SK-N-SH (cell line): ENCODE data around the gene ZNF785. TPM values are rescaled to one million over a fixed set of nuclear protein-coding genes. Genes with fewer than 3 reads are reported as not detected.
A peak's percentile ranks its signal among the peaks of the same experiment; 100 is the strongest.

Experiments
- CTCF ChIA-PET: fragments of 300-600, 350-600 bp; formaldehyde crosslinking; extraction: SDS; loops from one replicate; lab custom pipeline; 2021; lab: Yijun Ruan, JAX
- POLR2A ChIA-PET: fragments of 350-600 bp; sonication (Branson Sonifier 250); formaldehyde crosslinking; extraction: SDS; loops from one replicate; lab custom pipeline; 2020; ENCODE audit warnings: antibody characterized with exemption, inconsistent platforms; lab: Yijun Ruan, JAX
- DNase-seq: peaks from one replicate; pipeline ENCODE4 v3.0.0; 2012
- H2AFZ ChIP-seq: fragments of 200-600 bp; sonication (generic); 2 replicates; pipeline ENCODE4 v1.8.1; 2016; ENCODE audit warnings: antibody characterized with exemption, mild to moderate bottlenecking, low read depth
- H3F3A ChIP-seq: fragments of 200-600 bp; sonication (generic); replicated peaks from 2 replicates; pipeline ENCODE3; 2016; ENCODE audit warnings: antibody characterized with exemption, mild to moderate bottlenecking; ENCODE audit not compliant: insufficient read depth
- H3K27ac ChIP-seq, 2 experiments: fragments of 200-500 bp in 1 of 2; fragments of 200-600 bp in 1 of 2; sonication (Bioruptor generic) in 1 of 2; sonication (generic), shearing (Covaris generic) in 1 of 2; 2 replicates each; pipeline versions ENCODE4 v1.5.1 to v1.6.1; 2014 to 2016; ENCODE audit warnings: low read depth in 2 of 2, inconsistent platforms in 1 of 2, low read length in 1 of 2, mild to moderate bottlenecking in 1 of 2, mixed read lengths in 1 of 2
- H3K27me3 ChIP-seq: fragments of 200-600 bp; sonication (generic), shearing (Covaris generic); 2 replicates; pipeline ENCODE4 v1.6.1; 2016; ENCODE audit warnings: mixed run types; ENCODE audit not compliant: insufficient read depth
- H3K36me3 ChIP-seq, 2 experiments: fragments of 200-500 bp in 1 of 2; fragments of 200-600 bp in 1 of 2; sonication (Bioruptor generic) in 1 of 2; sonication (generic) in 1 of 2; replicated peaks in 1 of 2; 2 replicates each; pipeline versions ENCODE3 to v1.5.1; 2014 to 2016; ENCODE audit warnings: low read length in 1 of 2, mild to moderate bottlenecking in 1 of 2; ENCODE audit not compliant: insufficient read depth in 2 of 2, control insufficient read depth in 1 of 2
- H3K4me1 ChIP-seq, 2 experiments: fragments of 200-500 bp in 1 of 2; fragments of 200-600 bp in 1 of 2; sonication (Bioruptor generic) in 1 of 2; sonication (generic), shearing (Covaris generic) in 1 of 2; 2 replicates each; pipeline versions ENCODE4 v1.5.1 to v1.6.1; 2014 to 2016; ENCODE audit warnings: low read depth in 1 of 2, low read length in 1 of 2, mixed run types in 1 of 2; ENCODE audit not compliant: insufficient read depth in 2 of 2, control insufficient read depth in 1 of 2
- H3K4me2 ChIP-seq: fragments of 200-600 bp; sonication (generic), shearing (Covaris generic); 2 replicates; pipeline ENCODE4 v1.6.1; 2017; ENCODE audit warnings: mixed run types
- H3K4me3 ChIP-seq, 2 experiments: fragments of 200-500 bp in 1 of 2; fragments of 200-600 bp in 1 of 2; sonication (Bioruptor generic) in 1 of 2; sonication (generic), shearing (Covaris generic) in 1 of 2; 2 replicates each; pipeline versions ENCODE4 v1.5.1 to v1.8.1; 2014 to 2016; ENCODE audit warnings: low read depth in 2 of 2, inconsistent platforms in 1 of 2, low read length in 1 of 2, mild to moderate bottlenecking in 1 of 2, mixed read lengths in 1 of 2, moderate library complexity in 1 of 2
- H3K79me2 ChIP-seq: fragments of 200-600 bp; sonication (generic); 2 replicates; pipeline ENCODE4 v1.8.1; 2017; ENCODE audit warnings: mild to moderate bottlenecking; ENCODE audit not compliant: insufficient read depth
- H3K9ac ChIP-seq: fragments of 200-600 bp; sonication (generic); 2 replicates; pipeline ENCODE4 v1.6.1; 2017; ENCODE audit warnings: mixed run types
- H3K9me2 ChIP-seq: fragments of 200-600 bp; sonication (generic); 2 replicates; pipeline ENCODE4 v1.6.1; 2017; ENCODE audit warnings: mixed run types
- H3K9me3 ChIP-seq: fragments of 200-600 bp; sonication (generic); 2 replicates; pipeline ENCODE4 v1.6.1; 2017; ENCODE audit warnings: mixed run types, mild to moderate bottlenecking, moderate library complexity
- H4K20me1 ChIP-seq: fragments of 200-600 bp; sonication (generic); 2 replicates; pipeline ENCODE4 v1.6.1; 2017; ENCODE audit warnings: mild to moderate bottlenecking, mixed run types; ENCODE audit not compliant: insufficient read depth
- CHD2 ChIP-seq: fragments of 150-350 bp; IDR thresholded peaks from 2 replicates; pipeline ENCODE4 v1.6.1; 2018; ENCODE audit warnings: low read length; ENCODE audit not compliant: partially characterized antibody
- CTCF ChIP-seq: fragments of 200-600 bp; sonication (generic); IDR thresholded peaks from 2 replicates; pipeline ENCODE4 v1.6.1; 2017; ENCODE audit warnings: antibody characterized with exemption, mild to moderate bottlenecking, moderate library complexity
- ELF1 ChIP-seq: IDR thresholded peaks from 2 replicates; pipeline ENCODE4 v1.4.0; 2012
- FOSL2 ChIP-seq: IDR thresholded peaks from 2 replicates; pipeline ENCODE4 v1.4.0; 2012; ENCODE audit warnings: low read depth, mild to moderate bottlenecking, moderate library complexity, borderline replicate concordance
- GABPA ChIP-seq: IDR thresholded peaks from 2 replicates; pipeline ENCODE4 v1.4.0; 2012; ENCODE audit warnings: low read depth, mild to moderate bottlenecking
- MXI1 ChIP-seq: IDR thresholded peaks from 2 replicates; pipeline ENCODE4 v1.6.1; 2012; ENCODE audit warnings: mild to moderate bottlenecking, low read depth, low read length, improper control_type of control experiment
- POLR2AphosphoS5 ChIP-seq: IDR thresholded peaks from 2 replicates; pipeline ENCODE4 v1.6.1; 2012; ENCODE audit warnings: low read depth, low read length
- RAD21 ChIP-seq: IDR thresholded peaks from 2 replicates; pipeline ENCODE4 v1.6.1; 2012; ENCODE audit warnings: mild to moderate bottlenecking, low read length
- SIN3A ChIP-seq: IDR thresholded peaks from 2 replicates; pipeline ENCODE4 v1.6.1; 2012; ENCODE audit warnings: low read depth, mild to moderate bottlenecking, low read length, moderate library complexity, borderline replicate concordance
- TAF1 ChIP-seq: IDR thresholded peaks from 2 replicates; pipeline ENCODE4 v1.6.1; 2012; ENCODE audit warnings: low read depth, mild to moderate bottlenecking, low read length, moderate library complexity, borderline replicate concordance
- TCF12 ChIP-seq: IDR thresholded peaks from 2 replicates; pipeline ENCODE4 v1.4.0; 2012
- TEAD4 ChIP-seq: IDR thresholded peaks from 2 replicates; pipeline ENCODE4 v1.4.0; 2012; ENCODE audit warnings: mild to moderate bottlenecking, borderline replicate concordance; ENCODE audit not compliant: insufficient read depth
- USF2 ChIP-seq: fragments of 150-350 bp; IDR thresholded peaks from 2 replicates; pipeline ENCODE4 v1.6.1; 2017; ENCODE audit warnings: antibody characterized with exemption, low read length, low read depth, borderline replicate concordance
- YY1 ChIP-seq: IDR thresholded peaks from 2 replicates; pipeline ENCODE4 v1.4.0; 2012; ENCODE audit warnings: low read depth, mild to moderate bottlenecking
- WGBS: methylation state at CpG from one replicate; pipeline ENCODE4 v1.1.6; 2017; ENCODE audit warnings: low lambda C conversion rate; 5-methylcytosine and 5-hydroxymethylcytosine counted together
- polyA plus RNA-seq, 3 experiments: library from polyadenylated mRNA; depleted of rRNA; stranded (reverse); fragments of >200 nt; gene quantifications; 2 replicates each; pipeline ENCODE4 v1.2.3, GENCODE V29; 2012
- TF ChIP-seq, protein P1 (sequence below): IDR thresholded peaks from 2 replicates; pipeline ENCODE4 v1.6.1; 2012; ENCODE audit warnings: mild to moderate bottlenecking, low read depth, low read length, moderate library complexity
- TF ChIP-seq, protein P2 (sequence below): fragments of 150-350 bp; IDR thresholded peaks from 2 replicates; pipeline ENCODE4 v1.6.1; 2016; ENCODE audit warnings: mild to moderate bottlenecking, low read depth, low read length
- TF ChIP-seq, protein P3 (sequence below): IDR thresholded peaks from 2 replicates; pipeline ENCODE4; 2012

ZNF785 gene
- polyA plus RNA-seq, 1 of the 3 experiments (the other 2 are of a cell fraction) = 8.8 TPM

- Histone ChIP-seq H3K9me2 (no peaks in the 10 kb centered on the region), H3K4me1 (peaks cover 6% of the 10 kb centered on the region in 2 experiments; a peak in 2 of 4 replicates), H3K36me3 (peaks cover 2 to 25% of the 10 kb centered on the region in 2 experiments), H3K4me3 (peak within 1 kb of the TSS; percentile 64 to 87), H2AFZ (peak within 1 kb of the TSS; percentile 98), H3K4me2 (peak within 1 kb of the TSS; percentile 94), H4K20me1 (no peaks in the 10 kb centered on the region), H3K27me3 (no peaks in the 10 kb centered on the region), H3K9ac (peak within 1 kb of the TSS; percentile 98), H3F3A (no peaks in the 10 kb centered on the region), H3K9me3 (no peaks in the 10 kb centered on the region), H3K27ac (peak within 1 kb of the TSS; percentile 87), H3K79me2 (peaks cover 25% of the 10 kb centered on the region)
- POLR2A ChIA-PET = interaction anchor here (0.6 to 2.9 kb wide), 8 partner anchors 8 to 180 kb away, joined by 3 to 14 read pairs (median 4); partner anchors contain the start of genes DCTPP1, FBRS, PRR14 and ZNF764
- TF ChIP-seq TCF12 (peak; percentile 10; the same call in 1 of the 2 replicates), CHD2 (peak; percentile 96), TAF1 (peak; percentile 91), YY1 (peak; percentile 99), FOSL2 (no peak), RAD21 (no peak), CTCF (0 out of 2 replicates have a peak, but pooled peaks have one; percentile 7), TEAD4 (no peak), ELF1 (peak; percentile 89), MXI1 (peak; percentile 86), USF2 (no peak), POLR2AphosphoS5 (peak; percentile 83), SIN3A (no peak), GABPA (peak; percentile 34)
- TF ChIP-seq, protein P1, sequence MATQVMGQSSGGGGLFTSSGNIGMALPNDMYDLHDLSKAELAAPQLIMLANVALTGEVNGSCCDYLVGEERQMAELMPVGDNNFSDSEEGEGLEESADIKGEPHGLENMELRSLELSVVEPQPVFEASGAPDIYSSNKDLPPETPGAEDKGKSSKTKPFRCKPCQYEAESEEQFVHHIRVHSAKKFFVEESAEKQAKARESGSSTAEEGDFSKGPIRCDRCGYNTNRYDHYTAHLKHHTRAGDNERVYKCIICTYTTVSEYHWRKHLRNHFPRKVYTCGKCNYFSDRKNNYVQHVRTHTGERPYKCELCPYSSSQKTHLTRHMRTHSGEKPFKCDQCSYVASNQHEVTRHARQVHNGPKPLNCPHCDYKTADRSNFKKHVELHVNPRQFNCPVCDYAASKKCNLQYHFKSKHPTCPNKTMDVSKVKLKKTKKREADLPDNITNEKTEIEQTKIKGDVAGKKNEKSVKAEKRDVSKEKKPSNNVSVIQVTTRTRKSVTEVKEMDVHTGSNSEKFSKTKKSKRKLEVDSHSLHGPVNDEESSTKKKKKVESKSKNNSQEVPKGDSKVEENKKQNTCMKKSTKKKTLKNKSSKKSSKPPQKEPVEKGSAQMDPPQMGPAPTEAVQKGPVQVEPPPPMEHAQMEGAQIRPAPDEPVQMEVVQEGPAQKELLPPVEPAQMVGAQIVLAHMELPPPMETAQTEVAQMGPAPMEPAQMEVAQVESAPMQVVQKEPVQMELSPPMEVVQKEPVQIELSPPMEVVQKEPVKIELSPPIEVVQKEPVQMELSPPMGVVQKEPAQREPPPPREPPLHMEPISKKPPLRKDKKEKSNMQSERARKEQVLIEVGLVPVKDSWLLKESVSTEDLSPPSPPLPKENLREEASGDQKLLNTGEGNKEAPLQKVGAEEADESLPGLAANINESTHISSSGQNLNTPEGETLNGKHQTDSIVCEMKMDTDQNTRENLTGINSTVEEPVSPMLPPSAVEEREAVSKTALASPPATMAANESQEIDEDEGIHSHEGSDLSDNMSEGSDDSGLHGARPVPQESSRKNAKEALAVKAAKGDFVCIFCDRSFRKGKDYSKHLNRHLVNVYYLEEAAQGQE = 0 out of 2 replicates have a peak, but pooled peaks have one; percentile 19
- TF ChIP-seq, protein P2, sequence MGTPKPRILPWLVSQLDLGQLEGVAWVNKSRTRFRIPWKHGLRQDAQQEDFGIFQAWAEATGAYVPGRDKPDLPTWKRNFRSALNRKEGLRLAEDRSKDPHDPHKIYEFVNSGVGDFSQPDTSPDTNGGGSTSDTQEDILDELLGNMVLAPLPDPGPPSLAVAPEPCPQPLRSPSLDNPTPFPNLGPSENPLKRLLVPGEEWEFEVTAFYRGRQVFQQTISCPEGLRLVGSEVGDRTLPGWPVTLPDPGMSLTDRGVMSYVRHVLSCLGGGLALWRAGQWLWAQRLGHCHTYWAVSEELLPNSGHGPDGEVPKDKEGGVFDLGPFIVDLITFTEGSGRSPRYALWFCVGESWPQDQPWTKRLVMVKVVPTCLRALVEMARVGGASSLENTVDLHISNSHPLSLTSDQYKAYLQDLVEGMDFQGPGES = peak; percentile 99
- TF ChIP-seq, protein P3, sequence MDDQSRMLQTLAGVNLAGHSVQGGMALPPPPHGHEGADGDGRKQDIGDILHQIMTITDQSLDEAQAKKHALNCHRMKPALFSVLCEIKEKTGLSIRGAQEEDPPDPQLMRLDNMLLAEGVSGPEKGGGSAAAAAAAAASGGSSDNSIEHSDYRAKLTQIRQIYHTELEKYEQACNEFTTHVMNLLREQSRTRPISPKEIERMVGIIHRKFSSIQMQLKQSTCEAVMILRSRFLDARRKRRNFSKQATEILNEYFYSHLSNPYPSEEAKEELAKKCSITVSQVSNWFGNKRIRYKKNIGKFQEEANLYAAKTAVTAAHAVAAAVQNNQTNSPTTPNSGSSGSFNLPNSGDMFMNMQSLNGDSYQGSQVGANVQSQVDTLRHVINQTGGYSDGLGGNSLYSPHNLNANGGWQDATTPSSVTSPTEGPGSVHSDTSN = peak; percentile 45; the same call in 1 of the 2 replicates
- WGBS = 1% methylated on average over 15 of the region's 63 CpGs
- DNase-seq = peak; percentile 96
- CTCF ChIA-PET = interaction anchor here (0.9 to 2.0 kb wide), 7 partner anchors 12 to 161 kb away, joined by 3 to 7 read pairs (median 4); partner anchors contain the start of genes ZNF688, ZNF764 and ZNF785
These were observed 24.7 kb upstream of the ZNF785 start, which contains the start of gene ZNF689 for GRCh38 chr16:30609926-30610839. Gene ZNF689, minus strand, starts transcription at chr16:30610389. Its CDS starts 348 bp downstream, at chr16:30610041.
